Prostate gland (tissue), 2 donors: ENCODE data around the gene SPINK5. TPM values are rescaled to one million over a fixed set of nuclear protein-coding genes. Genes with fewer than 3 reads are reported as not detected.

ENCODE experiments used
- DNase-seq: peaks from one replicate; pipeline ENCODE4 v3.0.0-alpha.2; 2019; ENCODE audit warnings: low spot score
- H3K27ac ChIP-seq, 2 donors: fragments of 200-600 bp; sonication (generic); 2 replicates each; pipeline ENCODE4 v1.5.1; 2017 to 2019
- H3K27me3 ChIP-seq: fragments of 200-600 bp; sonication (generic); replicated peaks from 2 replicates; pipeline ENCODE4 v1.5.1; 2019; ENCODE audit not compliant: insufficient read depth
- H3K36me3 ChIP-seq, 2 donors: fragments of 200-600 bp; sonication (generic); 1 replicate in 1 of 2; 2 replicates in 1 of 2; pipeline versions ENCODE4 v1.5.1 to v1.8.1; 2017 to 2019
- H3K4me1 ChIP-seq: fragments of 200-600 bp; sonication (generic); replicated peaks from 2 replicates; pipeline ENCODE4 v1.5.1; 2019
- H3K4me3 ChIP-seq, 2 donors: fragments of 200-600 bp; sonication (generic); 2 replicates each; pipeline ENCODE4 v1.5.1; 2017 to 2019
- H3K9me3 ChIP-seq: fragments of 200-600 bp; sonication (generic); 2 replicates; pipeline ENCODE4 v1.5.1; 2017
- POLR2A ChIP-seq: fragments of 450-650 bp; IDR thresholded peaks from one replicate; pipeline ENCODE4 v1.6.1; 2016; ENCODE audit warnings: antibody characterized with exemption, mild to moderate bottlenecking
- POLR2AphosphoS5 ChIP-seq: sonication (generic); formaldehyde crosslinking; IDR thresholded peaks from one replicate; pipeline ENCODE4 v1.6.1; 2017; ENCODE audit warnings: antibody characterized with exemption
- WGBS: methylation state at CpG from one replicate; pipeline ENCODE4 v1.1.5; 2018; 5-methylcytosine and 5-hydroxymethylcytosine counted together
- intact Hi-C: fragments of 100-400 bp; cut with DNase I; formaldehyde crosslinking; loops from one replicate; pipeline ENCODE4 v1.14.2; 2022
- total RNA-seq, 2 donors: library from RNA; depleted of rRNA; stranded (reverse); fragments of >200 nt; gene quantifications; one replicate each; pipeline ENCODE4 v1.1.0, GENCODE V29; 2016
- TF ChIP-seq, protein P1 (sequence below), 4 experiments: fragments of 200-600 bp in 2 of 4; fragments of 450-650 bp in 2 of 4; sonication (generic) in 2 of 4; IDR thresholded peaks; 1 replicate in 3 of 4; 2 replicates in 1 of 4; pipeline ENCODE4 v1.5.1; 2016 to 2019; ENCODE audit warnings: antibody characterized with exemption in 4 of 4, mild to moderate bottlenecking in 2 of 4, moderate library complexity in 2 of 4

SPINK5 gene
- total RNA-seq, 2 donors from 2014 or later: 2.6 to 3.7 TPM

DNA sequence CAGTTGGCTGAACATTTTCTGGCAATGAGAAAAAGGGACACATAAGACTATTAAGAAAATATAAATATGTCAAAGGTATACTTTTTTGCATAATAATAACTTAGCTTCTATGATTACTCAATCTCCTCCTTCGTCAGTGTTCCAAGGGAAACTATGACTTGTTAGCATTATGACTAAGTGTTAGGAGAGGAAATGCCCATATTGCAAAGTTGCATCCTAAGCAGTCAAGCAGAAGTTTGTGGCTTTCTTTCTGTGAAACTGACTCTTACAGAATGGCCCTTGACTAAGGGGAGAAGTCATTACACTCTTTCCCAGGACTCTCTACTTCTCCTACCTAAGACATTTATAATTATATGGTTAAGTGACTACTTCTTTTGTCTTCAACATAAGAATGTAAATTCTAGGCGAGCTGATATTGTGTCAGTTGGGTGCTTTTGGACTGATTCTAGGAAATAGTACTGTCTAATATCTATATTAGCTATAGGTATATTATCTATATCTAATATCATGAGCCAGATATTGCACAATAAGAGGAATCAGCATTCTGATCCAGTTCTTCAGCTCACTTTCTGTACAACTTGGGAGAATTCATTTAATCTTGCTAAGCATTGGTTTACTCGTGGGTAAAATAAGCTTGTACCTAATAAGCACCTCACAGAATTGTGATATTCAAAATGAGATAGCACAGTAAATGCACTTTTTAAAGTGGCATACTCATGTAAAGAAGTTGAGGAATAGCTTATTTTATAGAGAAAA lies 122.6 kb downstream of the SPINK5 start:
- Histone ChIP-seq H3K9me3 (no peaks in the 10 kb centered on the region), H3K4me3 (no peak overlapping the region), H3K36me3 (no peaks in the 10 kb centered on the region), H3K27me3 (no peaks in the 10 kb centered on the region), H3K4me1 (no peaks in the 10 kb centered on the region), H3K27ac (no peak overlapping the region)
- DNase-seq: no peak
- intact Hi-C loops: loop anchor here (10.0 kb wide), 1 partner anchor 188 kb away; no protein-coding TSS in a partner anchor
- WGBS: 78% methylated on average over 3 of the region's 3 CpGs
- TF ChIP-seq, protein P1, sequence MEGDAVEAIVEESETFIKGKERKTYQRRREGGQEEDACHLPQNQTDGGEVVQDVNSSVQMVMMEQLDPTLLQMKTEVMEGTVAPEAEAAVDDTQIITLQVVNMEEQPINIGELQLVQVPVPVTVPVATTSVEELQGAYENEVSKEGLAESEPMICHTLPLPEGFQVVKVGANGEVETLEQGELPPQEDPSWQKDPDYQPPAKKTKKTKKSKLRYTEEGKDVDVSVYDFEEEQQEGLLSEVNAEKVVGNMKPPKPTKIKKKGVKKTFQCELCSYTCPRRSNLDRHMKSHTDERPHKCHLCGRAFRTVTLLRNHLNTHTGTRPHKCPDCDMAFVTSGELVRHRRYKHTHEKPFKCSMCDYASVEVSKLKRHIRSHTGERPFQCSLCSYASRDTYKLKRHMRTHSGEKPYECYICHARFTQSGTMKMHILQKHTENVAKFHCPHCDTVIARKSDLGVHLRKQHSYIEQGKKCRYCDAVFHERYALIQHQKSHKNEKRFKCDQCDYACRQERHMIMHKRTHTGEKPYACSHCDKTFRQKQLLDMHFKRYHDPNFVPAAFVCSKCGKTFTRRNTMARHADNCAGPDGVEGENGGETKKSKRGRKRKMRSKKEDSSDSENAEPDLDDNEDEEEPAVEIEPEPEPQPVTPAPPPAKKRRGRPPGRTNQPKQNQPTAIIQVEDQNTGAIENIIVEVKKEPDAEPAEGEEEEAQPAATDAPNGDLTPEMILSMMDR (IDR thresholded peaks at IDR 0.05): no peak
- TF ChIP-seq POLR2AphosphoS5 (no peak), POLR2A (no peak)

Other genes starting within 250 kb of the SPINK5 start
- 1 to 10 TPM in 1 of 2 donors, not detected in 1; 3.7 TPM for gene SPINK1, start 232.3 kb upstream of the SPINK5 start, total RNA-seq
- not detected for gene SCGB3A2, start 185.3 kb upstream of the SPINK5 start, total RNA-seq
- gene C5orf46, start 157.4 kb upstream of the SPINK5 start, total RNA-seq: under 1 TPM in 1 of 2 donors, not detected in 1; 0.59 TPM
- not detected for gene SPINK14, start 104.6 kb downstream of the SPINK5 start, total RNA-seq
- not detected for gene SPINK6, start 139.1 kb downstream of the SPINK5 start, total RNA-seq
- gene MARCOL, start 174.5 kb downstream of the SPINK5 start, total RNA-seq: not detected
- not detected for gene SPINK13, start 204.8 kb downstream of the SPINK5 start, total RNA-seq
- gene SPINK7, start 248.4 kb downstream of the SPINK5 start, total RNA-seq: not detected